Endothelial cell of umbilical vein (primary cell): ENCODE results near the gene RFNG. TPM values are rescaled to one million over a fixed set of nuclear protein-coding genes. Genes with fewer than 3 reads are reported as not detected.

Experiments used
- BruUV-seq: library from RNA; stranded (reverse); fragments of 400-500 nt; replicated peaks from 2 replicates; lab custom pipeline; 2021; lab: Mats Ljungman, UMichigan
- CTCF ChIA-PET: fragments of 300-600, 350-600 bp; sonication (Branson Sonifier 250); formaldehyde crosslinking; loops from one replicate; lab custom pipeline; 2021; ENCODE audit warnings: antibody characterized with exemption, inconsistent platforms; lab: Charles Lee
- POLR2A ChIA-PET: fragments of 300-600, 350-600 bp; sonication (Branson Sonifier 250); formaldehyde crosslinking; loops from one replicate; lab custom pipeline; 2021; ENCODE audit warnings: antibody characterized with exemption, inconsistent platforms; lab: Charles Lee
- DNase-seq: peaks from one replicate; pipeline ENCODE4 v3.0.0-alpha.2; 2011; ENCODE audit warnings: low read depth, low spot score
- FAIRE-seq: peaks from 2 replicates; lab custom pipeline; 2011; peaks lifted over from hg19 to GRCh38; lab: Jason Lieb, UNC
- H2AFZ ChIP-seq: 2 replicates; pipeline ENCODE4 v1.6.0; 2012; ENCODE audit warnings: low read depth, low read length, control low read depth, inconsistent platforms
- H3K27ac ChIP-seq: 2 replicates; pipeline ENCODE4 v1.5.1; 2011; ENCODE audit warnings: low read depth, mild to moderate bottlenecking, control low read depth, low read length, moderate library complexity; ENCODE audit not compliant: insufficient read depth
- H3K27me3 ChIP-seq, 2 experiments: 2 replicates each; pipeline versions ENCODE4 v1.6.0 to v1.6.1; 2011; ENCODE audit warnings: low read length in 2 of 2, mixed read lengths in 1 of 2; ENCODE audit not compliant: control insufficient read depth in 2 of 2, insufficient read depth in 2 of 2
- H3K36me3 ChIP-seq, 2 experiments: 2 replicates in 1 of 2; 3 replicates in 1 of 2; pipeline ENCODE4 v1.5.1; 2011; ENCODE audit warnings: low read length in 2 of 2, mild to moderate bottlenecking in 1 of 2, moderate library complexity in 1 of 2; ENCODE audit not compliant: control insufficient read depth in 2 of 2, insufficient read depth in 2 of 2; ENCODE audit errors: extremely low read depth in 1 of 2
- H3K4me1 ChIP-seq: 3 replicates; pipeline ENCODE4 v1.5.1; 2011; ENCODE audit warnings: mild to moderate bottlenecking, low read length; ENCODE audit not compliant: control insufficient read depth, insufficient read depth; ENCODE audit errors: extremely low read depth
- H3K4me2 ChIP-seq: 2 replicates; pipeline ENCODE4 v1.6.1; 2011; ENCODE audit warnings: low read length, control low read depth, mixed read lengths; ENCODE audit not compliant: insufficient read depth
- H3K4me3 ChIP-seq, 3 experiments: fragments of 200-600 bp in 1 of 3; sonication (generic), shearing (Covaris generic) in 1 of 3; replicated peaks in 1 of 3; 2 replicates each; pipeline ENCODE4 v1.5.1; 2011 to 2016; ENCODE audit warnings: control low read depth in 3 of 3, low read length in 3 of 3, mild to moderate bottlenecking in 2 of 3, inconsistent platforms in 1 of 3, low read depth in 1 of 3, moderate library complexity in 1 of 3; ENCODE audit not compliant: insufficient read depth in 1 of 3
- H3K79me2 ChIP-seq: 2 replicates; pipeline ENCODE4 v1.6.0; 2012; ENCODE audit warnings: low read length, inconsistent platforms; ENCODE audit not compliant: control insufficient read depth, insufficient read depth
- H3K9ac ChIP-seq: replicated peaks from 2 replicates; pipeline ENCODE3; 2011; ENCODE audit warnings: low read length, control low read depth; ENCODE audit not compliant: insufficient read depth; ENCODE audit errors: extremely low read depth
- H3K9me1 ChIP-seq: replicated peaks from 3 replicates; pipeline ENCODE4 v1.6.0; 2011; ENCODE audit warnings: mild to moderate bottlenecking, low read length; ENCODE audit not compliant: control insufficient read depth, insufficient read depth; ENCODE audit errors: extremely low read depth
- H3K9me3 ChIP-seq: replicated peaks from 2 replicates; pipeline ENCODE4 v1.5.1; 2012; ENCODE audit warnings: low read length, inconsistent platforms; ENCODE audit not compliant: control insufficient read depth, insufficient read depth
- H4K20me1 ChIP-seq: replicated peaks from 2 replicates; pipeline ENCODE3; 2011; ENCODE audit warnings: mild to moderate bottlenecking, low read length; ENCODE audit not compliant: control insufficient read depth, insufficient read depth; ENCODE audit errors: extremely low read depth
- CTCF ChIP-seq, 2 donors: IDR thresholded peaks; 1 replicate in 1 of 2; 2 replicates in 1 of 2; pipeline ENCODE4 v1.5.1; 2011; ENCODE audit warnings: low read length in 2 of 2, mild to moderate bottlenecking in 2 of 2, moderate library complexity in 2 of 2, control low read depth in 1 of 2, inconsistent platforms in 1 of 2, low read depth in 1 of 2; ENCODE audit not compliant: insufficient read depth in 1 of 2; ENCODE audit errors: extremely low read depth in 1 of 2
- EZH2 ChIP-seq: IDR thresholded peaks from 2 replicates; pipeline ENCODE4 v1.6.1; 2012; ENCODE audit warnings: borderline replicate concordance, low read depth, mild to moderate bottlenecking, moderate library complexity, low read length, inconsistent platforms; ENCODE audit not compliant: severe bottlenecking
- FOS ChIP-seq: IDR thresholded peaks from 2 replicates; pipeline ENCODE4 v1.6.1; 2011; ENCODE audit warnings: mild to moderate bottlenecking, low read length, moderate library complexity, borderline replicate concordance; ENCODE audit not compliant: insufficient read depth
- GATA2 ChIP-seq: IDR thresholded peaks from 2 replicates; pipeline ENCODE4 v1.7.0; 2011; ENCODE audit warnings: low read depth, mild to moderate bottlenecking, moderate library complexity, mixed read lengths, low read length; ENCODE audit not compliant: insufficient read length, insufficient read depth
- JUN ChIP-seq: IDR thresholded peaks from 2 replicates; pipeline ENCODE4 v1.6.1; 2011; ENCODE audit warnings: borderline replicate concordance, low read depth; ENCODE audit not compliant: insufficient read length, insufficient read depth
- MAX ChIP-seq: IDR thresholded peaks from 2 replicates; pipeline ENCODE4 v1.6.1; 2011; ENCODE audit not compliant: insufficient read depth, insufficient read length
- MYC ChIP-seq: IDR thresholded peaks from one replicate; pipeline ENCODE4 v1.6.1; 2011; ENCODE audit warnings: mild to moderate bottlenecking, low read depth, low read length
- POLR2A ChIP-seq: IDR thresholded peaks from 2 replicates; pipeline ENCODE4 v1.6.1; 2012; ENCODE audit warnings: low read depth, mild to moderate bottlenecking, control low read depth, low read length
- POLR2AphosphoS5 ChIP-seq: IDR thresholded peaks from 2 replicates; pipeline ENCODE4 v1.6.1; 2012; ENCODE audit warnings: low read depth, mild to moderate bottlenecking, control low read depth, low read length, moderate library complexity; ENCODE audit not compliant: insufficient read depth
- dilution Hi-C: fragments of 300-500 bp; cut with MboI; formaldehyde crosslinking; loops from one replicate; pipeline ENCODE4 v1.15.0; 2019; ENCODE audit warnings: low sequenced_read_pairs; ENCODE audit not compliant: extremely low pct_ligation_motif_present
- intact Hi-C: fragments of 100-400 bp; cut with micrococcal nuclease; formaldehyde crosslinking; loops from one replicate; pipeline ENCODE4 v1.10.0; 2022
- polyA plus RNA-seq, 4 experiments: library from polyadenylated mRNA; depleted of rRNA in 3 of 4; stranded (reverse) in 3 of 4; unstranded in 1 of 4; fragments of >200 nt; gene quantifications; 2 replicates each; pipeline versions ENCODE4 v1.2.1 to v1.2.3, GENCODE V29; 2011 to 2012; ENCODE audit warnings: missing spikeins in 1 of 4
- total RNA-seq: library from RNA; stranded (reverse); gene quantifications from 2 replicates; pipeline ENCODE4 v1.2.3, GENCODE V29; 2021

The RFNG gene
- total and polyA plus RNA-seq, 2 donors (not counting 3 experiments of a cell fraction or from before 2014, with no cell fraction given): 33.7 to 40.0 TPM

- dilution Hi-C loops: no loop called here
- no peak overlapping the region for H2AFZ ChIP-seq
- no peaks in the 10 kb centered on the region for H4K20me1 ChIP-seq
- H3K36me3 ChIP-seq: peaks cover 36 to 64% of the 10 kb centered on the region in 2 experiments
- no peaks in the 10 kb centered on the region for H3K4me1 ChIP-seq
- H3K9me1 ChIP-seq: no peaks in the 10 kb centered on the region
- ChIA-PET POLR2A (no interaction called here), CTCF (no interaction called here)
- no peak overlapping the region for H3K4me3 ChIP-seq
- FAIRE-seq (no peak), DNase-seq (no peak)
- intact Hi-C loops: no loop called here
- H3K27me3 ChIP-seq: no peaks in the 10 kb centered on the region
- no peak for TF ChIP-seq POLR2A
- TF ChIP-seq EZH2: no peak
- TF ChIP-seq JUN: no peak
- no peak for TF ChIP-seq MYC
- no peak for TF ChIP-seq FOS
- TF ChIP-seq MAX: no peak
- TF ChIP-seq POLR2AphosphoS5: no peak
- BruUV-seq: no TSS peak
- no peak overlapping the region for H3K4me2 ChIP-seq
- no peak overlapping the region for H3K27ac ChIP-seq
- peaks cover 3% of the 10 kb centered on the region for H3K79me2 ChIP-seq
- no peaks in the 10 kb centered on the region for H3K9me3 ChIP-seq
- H3K9ac ChIP-seq: no peak overlapping the region
These were observed 29.9 kb upstream of the RFNG start for GRCh38 chr17:82081546-82081945.

- TF ChIP-seq EZH2 (no peak), GATA2 (no peak), POLR2AphosphoS5 (no peak), FOS (no peak), MAX (no peak), CTCF (IDR thresholded peaks at IDR 0.05; ENCODE audit: extremely low read depth in 1 of 2, insufficient read depth in 1 of 2, low read depth in 1 of 2, low read length in 2 of 2) (no peak), JUN (no peak), MYC (no peak), POLR2A (no peak)
- H3K27me3 ChIP-seq: no peaks in the 10 kb centered on the region
- H3K79me2 ChIP-seq: peaks cover 1% of the 10 kb centered on the region
- H4K20me1 ChIP-seq: no peaks in the 10 kb centered on the region
- H3K9me1 ChIP-seq: no peaks in the 10 kb centered on the region
- intact Hi-C loops: no loop called here
- CTCF ChIA-PET: no interaction called here
- FAIRE-seq (no peak), DNase-seq (no peak)
- no peaks in the 10 kb centered on the region for H3K9me3 ChIP-seq
- no peaks in the 10 kb centered on the region for H3K4me1 ChIP-seq
- no peak overlapping the region for H3K27ac ChIP-seq
- no peak overlapping the region for H3K4me3 ChIP-seq
- H3K9ac ChIP-seq: no peak overlapping the region
- POLR2A ChIA-PET: no interaction called here
- peaks cover 32 to 59% of the 10 kb centered on the region in 2 experiments for H3K36me3 ChIP-seq
- H2AFZ ChIP-seq: no peak overlapping the region
- BruUV-seq: no TSS peak
- H3K4me2 ChIP-seq: no peak overlapping the region
- dilution Hi-C loops: no loop called here
These were observed 29.3 kb upstream of the RFNG start for GRCh38 chr17:82080789-82081464.
